Fibroblast of peridontal ligament (primary cell): ENCODE data around the gene COL23A1.
A peak's percentile ranks its signal among the peaks of the same experiment; 100 is the strongest.
"Not testable (repeated sequence)": the region's sequence is repeated elsewhere in the genome, so short reads cannot be mapped to it uniquely, and the experiment has no call there.

ENCODE experiments used
- DNase-seq: peaks from one replicate; pipeline ENCODE4 v3.0.0-alpha.2; 2010; ENCODE audit errors: extremely low read depth

The COL23A1 gene

DNA sequence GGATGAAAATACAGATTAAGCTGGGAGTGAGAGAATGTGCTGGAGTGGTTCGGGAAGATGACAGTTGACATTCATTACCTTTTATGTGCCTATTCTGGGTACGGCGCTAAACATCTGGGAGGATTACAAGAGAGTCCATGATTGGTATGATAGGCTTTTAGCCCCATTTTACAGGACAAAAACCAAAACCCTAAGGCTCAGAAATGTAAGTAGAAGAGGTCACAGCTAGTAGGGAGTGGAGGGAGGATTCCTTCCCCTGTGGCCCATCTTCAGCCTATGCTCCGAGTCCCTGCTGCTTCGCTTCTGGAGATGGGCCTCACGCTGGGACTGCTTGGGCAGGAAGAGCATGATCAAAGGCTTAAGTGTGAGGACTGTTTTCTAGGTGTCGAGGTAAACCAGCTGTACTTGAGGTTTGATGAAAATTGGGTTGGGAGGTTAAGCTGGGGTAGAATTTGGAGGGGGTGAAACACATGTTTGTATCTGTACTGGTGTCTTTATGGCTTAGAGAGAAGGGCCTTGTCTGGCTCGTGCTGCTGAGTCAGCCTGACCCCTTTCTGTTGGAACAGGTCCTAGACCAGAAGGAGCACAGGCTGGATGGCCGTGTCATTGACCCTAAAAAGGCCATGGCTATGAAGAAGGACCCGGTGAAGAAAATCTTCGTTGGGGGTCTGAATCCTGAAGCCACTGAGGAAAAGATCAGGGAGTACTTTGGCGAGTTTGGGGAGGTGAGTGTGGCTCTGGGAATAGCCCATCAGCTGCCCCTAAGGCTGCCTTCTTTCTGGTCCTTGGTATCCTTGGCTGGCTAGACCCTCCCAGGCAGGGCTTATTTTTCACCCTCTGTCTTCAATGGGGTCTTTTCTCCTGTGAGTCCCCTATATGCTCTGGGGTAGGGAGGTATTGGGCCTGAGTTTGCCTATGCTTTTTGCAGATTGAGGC lies 383.8 kb downstream of the COL23A1 start:
- no peak for DNase-seq

DNA sequence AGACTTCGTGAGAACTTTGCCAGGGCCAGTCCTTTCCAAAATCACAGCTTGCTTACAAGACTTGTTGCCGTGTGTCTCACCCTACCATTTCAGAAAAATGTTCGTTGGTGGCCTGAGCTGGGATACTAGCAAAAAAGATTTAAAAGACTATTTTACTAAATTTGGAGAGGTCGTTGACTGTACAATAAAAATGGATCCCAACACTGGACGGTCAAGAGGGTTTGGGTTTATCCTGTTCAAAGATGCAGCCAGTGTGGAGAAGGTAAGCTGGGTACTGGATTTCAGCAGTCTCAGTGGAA lies 384.5 kb downstream of the COL23A1 start:
- DNase-seq, result no peak

DNA sequence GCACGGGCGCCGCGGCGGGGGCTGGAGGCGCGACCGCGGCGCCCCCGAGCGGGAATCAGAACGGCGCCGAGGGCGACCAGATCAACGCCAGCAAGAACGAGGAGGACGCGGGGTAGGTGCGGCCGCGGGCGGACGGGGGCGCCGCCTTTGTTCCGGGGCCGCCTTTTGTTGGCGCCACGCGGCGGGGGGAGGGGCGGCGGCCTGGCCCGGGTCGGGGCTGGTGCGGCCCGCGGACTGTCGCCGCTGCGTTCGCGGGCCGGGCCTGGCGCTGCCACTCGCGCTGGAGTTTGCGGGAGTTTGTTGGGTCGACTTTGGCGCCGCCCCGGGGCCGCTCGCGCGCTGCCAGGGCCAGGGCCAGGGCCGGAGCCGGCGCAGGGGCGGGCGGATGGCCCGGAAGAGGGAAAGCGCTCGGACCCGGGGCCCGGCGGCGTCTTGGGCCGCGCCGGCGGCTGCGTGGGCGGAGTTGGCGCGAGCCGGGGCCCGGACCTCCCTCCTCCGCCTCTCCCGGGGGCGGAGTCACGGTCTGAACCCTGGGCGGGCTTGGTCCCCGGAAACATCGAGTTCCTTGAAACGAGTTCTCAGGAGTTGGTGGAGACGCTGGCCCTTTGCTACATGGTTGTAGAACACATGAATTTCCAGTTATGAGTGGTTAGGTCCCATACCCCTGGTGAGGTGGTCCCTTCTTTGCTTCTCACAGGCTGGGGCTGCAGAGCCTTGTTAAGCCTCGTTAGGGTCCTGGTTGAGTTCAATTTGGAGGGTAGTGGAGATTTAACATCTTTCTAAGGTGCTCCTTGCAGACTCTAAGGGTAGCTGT lies 385.1 kb downstream of the COL23A1 start:
- DNase-seq, result peak; percentile 60

DNA sequence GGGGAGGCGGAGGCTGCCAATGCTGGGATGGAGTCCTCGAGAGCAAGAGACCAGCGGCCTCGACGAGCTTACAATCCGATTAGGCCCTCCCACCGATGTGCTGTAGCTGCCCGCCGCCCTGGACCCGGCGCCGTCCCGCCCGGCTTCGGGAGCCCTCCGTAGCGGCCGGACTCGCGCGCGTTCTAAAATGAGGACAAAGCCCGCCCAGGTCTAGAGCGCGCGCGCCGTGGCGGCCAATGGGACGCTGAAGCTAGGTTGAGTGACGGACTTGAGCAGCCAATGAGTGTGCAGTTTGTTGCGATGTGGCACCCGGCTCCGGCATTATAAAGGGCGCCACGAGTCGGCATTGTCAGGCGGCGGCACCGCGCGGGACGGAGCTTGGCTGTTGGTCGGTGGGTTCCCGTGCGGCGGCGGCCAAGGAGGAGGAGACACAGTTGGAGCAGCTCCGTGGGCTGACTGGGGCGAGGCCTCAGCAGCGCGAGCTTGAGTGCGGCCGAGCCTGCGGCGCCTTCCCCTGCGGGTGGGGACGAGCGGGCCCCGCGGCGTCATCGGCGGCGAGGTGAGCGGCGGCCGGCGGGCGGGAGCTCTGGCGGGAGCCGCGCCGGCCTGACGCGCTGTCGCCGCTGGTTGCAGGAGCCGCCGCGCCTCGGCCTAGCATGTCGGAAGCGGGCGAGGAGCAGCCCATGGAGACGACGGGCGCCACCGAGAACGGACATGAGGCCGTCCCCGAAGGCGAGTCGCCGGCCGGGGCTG lies 385.8 kb downstream of the COL23A1 start, which contains the start of gene HNRNPAB:
TSS of gene HNRNPAB (plus strand) at position 352 of the 753 bp plus-strand sequence. CDS start at position 657, 305 bp downstream.
- peak; percentile 96 for DNase-seq

GRCh38 chr5:178203670-178204181 lies 386.5 kb downstream of the COL23A1 start:
- DNase-seq, result no peak

DNA sequence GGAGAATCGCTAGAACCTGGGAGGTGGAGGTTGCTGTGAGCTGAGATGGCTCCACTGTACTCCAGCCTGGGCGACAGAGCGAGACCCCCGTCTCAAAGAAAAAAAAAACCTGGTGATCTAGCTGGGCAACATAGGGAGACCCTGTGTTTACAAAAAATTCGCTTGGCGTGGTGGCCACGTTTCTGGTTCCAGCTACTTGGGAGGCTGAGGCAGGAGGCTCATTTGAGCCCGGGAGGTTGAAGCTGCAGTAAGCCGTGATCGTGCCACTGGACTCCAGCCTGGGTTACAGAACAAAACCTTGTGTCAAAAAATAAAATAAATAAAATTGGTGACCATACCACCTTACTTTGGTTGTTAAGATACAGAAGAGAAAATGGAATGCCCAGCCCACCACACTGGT lies 387.7 kb downstream of the COL23A1 start:
- DNase-seq, result no peak

DNA sequence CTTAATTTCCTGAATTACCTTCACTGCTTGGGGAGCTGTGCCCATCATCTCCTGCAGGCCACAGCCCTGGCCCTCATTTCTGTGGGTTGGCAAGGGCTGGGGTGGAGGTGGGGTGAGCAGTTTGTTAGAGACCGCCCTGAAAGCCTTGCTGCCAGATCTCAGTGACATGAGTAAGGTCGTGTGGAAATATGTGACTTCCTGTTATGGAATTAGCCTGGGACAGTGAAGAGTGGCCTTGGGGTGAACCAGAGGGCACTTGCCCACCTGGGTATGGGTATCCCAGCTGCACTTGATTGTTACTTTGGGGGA lies 388.3 kb downstream of the COL23A1 start:
- DNase-seq, result no peak

DNA sequence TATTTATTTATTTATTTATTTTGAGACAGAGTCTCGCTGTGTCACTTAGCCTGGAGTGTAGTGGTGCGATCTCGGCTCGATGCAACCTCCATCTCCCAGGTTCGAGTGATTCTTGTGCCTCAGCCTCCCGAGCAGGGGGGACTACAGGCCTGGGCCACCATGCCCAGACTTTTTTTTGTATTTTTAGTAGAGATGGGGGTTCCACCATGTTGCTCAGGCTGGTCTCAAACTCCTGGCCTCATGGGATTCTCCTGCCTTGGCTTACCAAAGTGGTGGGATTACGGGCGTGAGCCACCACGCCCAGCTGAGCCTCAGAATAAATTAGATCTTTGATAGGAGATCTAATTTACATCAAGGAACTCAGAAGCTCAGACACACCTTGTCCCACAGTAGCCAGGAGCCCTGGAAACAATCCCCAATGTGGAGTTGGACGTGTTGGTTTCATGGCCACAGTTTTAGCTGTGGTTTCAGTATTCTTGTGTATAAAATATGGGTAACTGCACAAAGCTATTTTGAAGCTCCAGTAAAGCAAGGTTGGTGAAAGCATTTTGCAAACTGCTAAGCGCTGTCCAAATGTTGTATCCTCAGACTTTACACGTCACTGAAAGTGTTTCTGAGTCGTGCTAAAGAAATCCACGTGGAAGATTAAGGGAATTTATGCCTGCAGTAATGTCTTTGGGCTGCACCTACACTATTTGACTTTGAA lies 388.8 kb downstream of the COL23A1 start:
- DNase-seq, result no peak

GRCh38 chr5:178199581-178200434 lies 390.4 kb downstream of the COL23A1 start:
- no peak for DNase-seq

DNA sequence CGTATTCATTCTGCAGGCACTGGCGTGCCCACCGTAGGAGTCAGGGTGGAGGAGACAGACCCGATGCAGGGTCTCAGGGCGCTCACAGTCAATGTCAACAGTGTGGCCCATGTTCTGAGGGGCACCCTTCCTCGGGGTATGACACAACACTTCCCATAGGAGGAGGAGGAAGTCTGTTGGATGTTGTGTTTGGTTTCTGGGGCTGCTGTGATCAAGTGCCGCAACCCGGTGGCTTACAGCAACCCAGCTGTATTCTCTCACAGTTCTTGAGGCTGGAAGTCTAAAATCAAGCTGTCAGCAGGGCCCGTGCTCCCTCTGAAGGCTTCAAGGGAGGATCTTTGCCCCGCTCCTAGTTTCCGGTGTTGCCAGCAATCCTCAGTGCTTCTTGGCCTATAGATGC lies 391.5 kb downstream of the COL23A1 start:
- no peak for DNase-seq

GRCh38 chr5:178198151-178198550 lies 392.0 kb downstream of the COL23A1 start:
- not testable (repeated sequence) for DNase-seq

DNA sequence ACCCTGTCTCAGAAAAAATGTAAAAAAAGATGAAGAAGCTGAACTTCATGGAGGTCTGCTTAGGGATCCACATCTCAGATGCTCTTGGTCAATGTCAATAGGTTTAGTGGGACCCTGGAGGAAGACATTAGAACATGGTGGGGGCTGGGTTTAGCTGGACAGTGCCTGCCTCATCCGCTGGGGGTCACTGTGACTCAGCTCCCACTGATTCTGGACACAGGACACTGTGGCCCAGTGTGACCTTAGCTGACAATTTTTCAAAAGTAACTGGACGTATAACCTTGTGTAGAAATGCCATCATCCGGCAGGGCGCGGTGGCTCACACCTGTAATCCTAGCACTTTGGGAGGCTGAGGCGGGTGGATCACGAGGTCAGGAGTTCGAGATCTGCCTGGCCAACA lies 393.2 kb downstream of the COL23A1 start:
- no peak for DNase-seq

DNA sequence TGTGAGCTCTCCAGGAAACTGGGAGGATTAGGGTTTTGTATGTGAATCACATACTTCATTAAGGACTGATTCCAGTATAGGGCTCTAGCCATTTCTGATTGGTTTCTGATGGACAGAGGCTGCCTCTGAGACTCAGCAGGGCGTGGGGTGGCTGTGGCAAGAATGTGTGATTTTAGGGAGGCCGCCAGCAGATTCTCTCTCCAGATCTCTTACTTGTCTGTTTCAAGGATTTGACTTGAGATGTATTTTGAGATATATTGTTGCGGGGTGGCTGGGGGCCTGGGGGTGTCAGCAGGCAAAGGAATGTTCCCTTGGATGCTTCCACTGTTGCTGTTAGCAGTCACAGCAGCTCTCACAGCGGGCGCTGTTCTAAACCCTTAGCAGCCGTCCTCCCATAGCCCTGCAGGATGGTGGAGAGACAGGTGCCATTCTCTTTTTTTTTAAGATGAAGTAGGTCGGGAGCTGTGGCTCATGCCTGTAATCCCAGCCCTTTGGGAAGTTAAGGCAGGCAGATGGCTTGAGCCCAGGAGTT lies 393.8 kb downstream of the COL23A1 start:
- no peak for DNase-seq

GRCh38 chr5:178194026-178194425 lies 396.2 kb downstream of the COL23A1 start:
- no peak for DNase-seq

DNA sequence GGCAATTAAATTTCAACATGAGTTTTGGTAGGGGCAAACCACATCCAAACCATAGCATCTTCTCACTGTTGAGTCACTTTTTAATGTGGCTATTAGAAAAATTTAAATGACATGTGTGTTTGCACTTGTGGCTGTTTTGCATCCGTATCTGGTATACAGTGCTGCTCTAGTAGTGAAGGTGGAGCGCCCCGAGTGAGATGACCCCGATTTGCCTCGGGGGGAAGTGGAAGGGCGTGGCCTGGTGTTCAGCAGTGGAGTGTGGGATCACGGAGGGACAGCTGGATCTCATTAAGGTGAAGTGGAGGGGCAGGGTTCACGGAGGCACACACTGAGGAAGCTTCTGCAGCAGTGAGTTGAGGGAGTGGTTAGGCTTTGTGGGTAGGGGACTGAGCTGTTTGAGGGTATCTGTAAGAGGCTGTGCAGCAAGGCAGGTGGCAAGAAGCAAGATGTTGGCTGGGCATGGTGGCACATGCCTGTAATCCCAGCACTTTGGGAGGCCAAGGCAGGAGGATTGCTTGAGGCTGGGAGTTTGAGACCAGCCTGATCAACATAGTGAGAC lies 396.9 kb downstream of the COL23A1 start:
- no peak for DNase-seq

DNA sequence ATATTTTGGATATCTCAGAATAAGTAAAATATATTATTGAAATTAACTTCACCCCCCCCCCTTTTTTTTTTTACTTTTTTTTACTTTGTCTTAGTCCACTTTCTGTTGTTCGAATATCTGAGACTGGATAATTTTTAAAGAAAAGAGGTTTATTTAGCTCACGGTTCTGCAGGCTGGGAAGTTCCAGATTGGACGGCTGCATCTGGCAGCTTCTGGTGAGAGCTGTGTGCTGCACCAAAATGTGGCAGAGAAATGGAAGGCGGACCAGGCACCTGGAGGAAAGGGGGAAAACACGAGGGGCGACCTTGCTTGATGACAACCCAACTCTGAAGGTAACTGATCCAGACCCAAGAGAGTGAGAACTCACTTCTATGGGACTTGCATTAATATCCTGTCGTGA lies 397.4 kb downstream of the COL23A1 start:
- no peak for DNase-seq

GRCh38 chr5:178192244-178192643 lies 397.9 kb downstream of the COL23A1 start:
- no peak for DNase-seq

DNA sequence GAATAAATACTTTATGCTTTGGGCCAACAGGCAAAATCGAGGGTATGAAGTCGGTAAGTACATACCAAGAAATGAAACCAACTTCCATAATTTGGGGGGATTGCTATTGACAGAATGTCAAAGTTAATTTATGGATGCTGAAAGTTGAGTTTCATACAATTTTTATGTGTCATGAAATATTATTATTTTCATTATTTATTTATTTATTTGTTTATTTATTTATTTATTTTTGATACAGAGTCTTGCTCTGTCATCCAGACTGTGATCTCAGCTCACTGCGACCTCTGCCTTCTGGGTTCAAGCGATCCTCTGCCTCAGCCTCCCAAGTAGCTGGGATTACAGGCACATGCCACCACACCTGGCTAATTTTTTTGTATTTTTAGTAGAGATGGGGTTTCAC lies 398.5 kb downstream of the COL23A1 start:
- no peak for DNase-seq

DNA sequence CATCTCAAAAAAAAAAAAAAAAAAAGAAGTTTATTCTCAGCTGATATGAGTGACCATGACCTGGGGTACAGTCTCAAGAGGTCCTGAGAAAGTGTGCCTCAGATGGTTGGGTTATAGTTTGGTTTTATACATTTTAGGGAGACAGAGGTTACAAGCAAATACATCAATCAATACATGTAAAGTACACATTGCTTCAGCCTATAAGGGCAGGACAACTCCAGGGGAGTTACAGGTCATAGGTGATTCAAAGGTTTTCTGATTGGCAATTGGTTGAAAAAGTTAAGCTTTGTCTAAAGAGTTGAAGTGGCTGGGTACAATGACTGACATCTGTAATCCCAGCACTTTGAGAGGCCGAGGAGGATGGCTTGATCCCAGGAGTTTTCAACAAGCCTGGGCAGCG lies 400.8 kb downstream of the COL23A1 start:
- DNase-seq, result no peak
